B cell (primary cell): ENCODE results near the gene CYTH4. TPM values are rescaled to one million over a fixed set of nuclear protein-coding genes. Genes with fewer than 3 reads are reported as not detected.

Source experiments
- ATAC-seq: fragments of 200-7000 bp; cut with Tn5 transposase; one replicate; pipeline ENCODE4 v1.10.0; 2021; ENCODE audit warnings: low read depth, mild to moderate bottlenecking, moderate number of reproducible peaks, moderate library complexity
- CTCF ChIA-PET: fragments of 350-600 bp; sonication (Branson Sonifier 250); formaldehyde crosslinking; loops from one replicate; lab custom pipeline; 2021; ENCODE audit warnings: antibody characterized with exemption, inconsistent platforms; lab: Charles Lee
- POLR2A ChIA-PET: fragments of 350-600 bp; sonication (Branson Sonifier 250); formaldehyde crosslinking; loops from one replicate; lab custom pipeline; 2021; ENCODE audit warnings: antibody characterized with exemption; lab: Charles Lee
- DNase-seq: peaks from one replicate; pipeline ENCODE4 v3.0.0; 2013
- H2AFZ ChIP-seq: 2 replicates; pipeline ENCODE4 v1.6.1; 2012; ENCODE audit warnings: mild to moderate bottlenecking, low read depth, low read length; ENCODE audit not compliant: insufficient read depth, poor library complexity, severe bottlenecking
- H3K27ac ChIP-seq, 2 donors: 1 replicate in 1 of 2; 2 replicates in 1 of 2; pipeline ENCODE4 v1.5.1; 2012 to 2013; ENCODE audit warnings: low read length in 2 of 2, mild to moderate bottlenecking in 2 of 2, moderate library complexity in 1 of 2
- H3K27me3 ChIP-seq, 4 experiments: fragments of 200-600 bp in 1 of 4; sonication (generic) in 1 of 4; replicated peaks in 1 of 4; 1 replicate in 2 of 4; 2 replicates in 2 of 4; pipeline versions ENCODE4 v1.6.1 to v1.7.0; 2013 to 2016; ENCODE audit warnings: low read length in 3 of 4, mild to moderate bottlenecking in 2 of 4, mixed read lengths in 1 of 4, moderate library complexity in 1 of 4; ENCODE audit not compliant: insufficient read depth in 4 of 4, control insufficient read depth in 3 of 4; ENCODE audit errors: control extremely low read depth in 1 of 4
- H3K36me3 ChIP-seq, 2 experiments: replicated peaks in 1 of 2; 1 replicate in 1 of 2; 2 replicates in 1 of 2; pipeline versions ENCODE4 v1.6.1 to v1.7.1; 2013; ENCODE audit warnings: low read length in 1 of 2; ENCODE audit not compliant: insufficient read depth in 2 of 2, control insufficient read depth in 1 of 2; ENCODE audit errors: control extremely low read depth in 1 of 2, extremely low read depth in 1 of 2
- H3K4me1 ChIP-seq, 2 donors: fragments of 200-600 bp in 1 of 2; sonication (generic) in 1 of 2; 1 replicate in 1 of 2; 2 replicates in 1 of 2; pipeline versions ENCODE4 v1.5.1 to v1.6.1; 2013 to 2017; ENCODE audit warnings: low read length in 2 of 2; ENCODE audit not compliant: control insufficient read depth in 2 of 2, insufficient read depth in 2 of 2
- H3K4me2 ChIP-seq: replicated peaks from 2 replicates; pipeline ENCODE3; 2012; ENCODE audit warnings: mild to moderate bottlenecking, low read depth, low read length; ENCODE audit not compliant: poor library complexity, severe bottlenecking
- H3K4me3 ChIP-seq, 5 experiments: fragments of 200-600 bp in 1 of 5; sonication (generic) in 1 of 5; 1 replicate in 3 of 5; 2 replicates in 2 of 5; pipeline versions ENCODE4 v1.5.1 to v1.7.0; 2011 to 2016; ENCODE audit warnings: low read length in 4 of 5, mild to moderate bottlenecking in 4 of 5, low read depth in 2 of 5, control low read depth in 1 of 5, moderate library complexity in 1 of 5; ENCODE audit not compliant: insufficient read depth in 1 of 5; ENCODE audit errors: control extremely low read depth in 1 of 5, extremely low read depth in 1 of 5
- H3K79me2 ChIP-seq: fragments of 200-600 bp; sonication (generic); one replicate; pipeline ENCODE4 v1.6.0; 2016; ENCODE audit warnings: low read length; ENCODE audit not compliant: control insufficient read depth, insufficient read depth
- H3K9ac ChIP-seq: fragments of 200-600 bp; sonication (generic); 2 replicates; pipeline ENCODE4 v1.6.1; 2017; ENCODE audit warnings: mild to moderate bottlenecking, low read length, moderate library complexity
- H3K9me3 ChIP-seq, 3 donors: one replicate each; pipeline versions ENCODE4 v1.6.1 to v1.7.1; 2013; ENCODE audit warnings: low read length in 2 of 3; ENCODE audit not compliant: control insufficient read depth in 2 of 3, insufficient read depth in 1 of 3; ENCODE audit errors: control extremely low read depth in 1 of 3
- H4K20me1 ChIP-seq: 2 replicates; pipeline ENCODE4 v1.6.0; 2012; ENCODE audit warnings: mild to moderate bottlenecking, low read length; ENCODE audit not compliant: insufficient read depth, control insufficient read depth, poor library complexity, severe bottlenecking
- H3K27ac Mint-ChIP-seq: one replicate; pipeline ENCODE4 v1.8.0; 2021; ENCODE audit warnings: mixed read lengths
- H3K27me3 Mint-ChIP-seq: one replicate; pipeline ENCODE4 v1.8.0; 2021; ENCODE audit warnings: mixed read lengths
- H3K4me1 Mint-ChIP-seq: one replicate; pipeline ENCODE4 v1.8.0; 2021; ENCODE audit warnings: mixed read lengths
- H3K4me3 Mint-ChIP-seq: one replicate; pipeline ENCODE4 v1.8.0; 2021; ENCODE audit warnings: mixed read lengths
- H3K9me3 Mint-ChIP-seq: one replicate; pipeline ENCODE4 v1.8.0; 2022; ENCODE audit warnings: mixed read lengths; ENCODE audit not compliant: insufficient read depth
- EZH2 ChIP-seq: IDR thresholded peaks from 2 replicates; pipeline ENCODE4 v1.6.1; 2012; ENCODE audit warnings: borderline replicate concordance, low read depth, mild to moderate bottlenecking, moderate library complexity, low read length; ENCODE audit not compliant: insufficient read depth, poor library complexity, severe bottlenecking
- WGBS: methylation state at CpG from one replicate; pipeline ENCODE4 v1.1.5; 2013; ENCODE audit warnings: missing lambda C conversion rate; ENCODE audit not compliant: insufficient coverage; 5-methylcytosine and 5-hydroxymethylcytosine counted together
- intact Hi-C: fragments of 100-400 bp; cut with micrococcal nuclease; formaldehyde crosslinking; loops from one replicate; pipeline ENCODE4 v1.10.0; 2022
- polyA plus RNA-seq: library from polyadenylated mRNA; depleted of rRNA; stranded (reverse); fragments of >200 nt; gene quantifications from 2 replicates; pipeline ENCODE4 v1.2.3, GENCODE V29; 2012
- total RNA-seq, 2 donors: library from RNA; stranded (reverse); fragments of 120-200 nt in 1 of 2; gene quantifications; 1 replicate in 1 of 2; 2 replicates in 1 of 2; pipeline versions ENCODE4 v1.2.3 to v1.2.4, GENCODE V29; 2013 to 2022
- TF ChIP-seq, protein P1 (sequence below): fragments of 200-600 bp; IDR thresholded peaks from one replicate; pipeline ENCODE4 v1.8.0; 2022; ENCODE audit warnings: antibody characterized with exemption, mild to moderate bottlenecking

CYTH4 gene
- total and polyA plus RNA-seq, 2 donors (not counting 1 experiment from before 2014, with no cell fraction given), result 98.0 to 154 TPM

DNA sequence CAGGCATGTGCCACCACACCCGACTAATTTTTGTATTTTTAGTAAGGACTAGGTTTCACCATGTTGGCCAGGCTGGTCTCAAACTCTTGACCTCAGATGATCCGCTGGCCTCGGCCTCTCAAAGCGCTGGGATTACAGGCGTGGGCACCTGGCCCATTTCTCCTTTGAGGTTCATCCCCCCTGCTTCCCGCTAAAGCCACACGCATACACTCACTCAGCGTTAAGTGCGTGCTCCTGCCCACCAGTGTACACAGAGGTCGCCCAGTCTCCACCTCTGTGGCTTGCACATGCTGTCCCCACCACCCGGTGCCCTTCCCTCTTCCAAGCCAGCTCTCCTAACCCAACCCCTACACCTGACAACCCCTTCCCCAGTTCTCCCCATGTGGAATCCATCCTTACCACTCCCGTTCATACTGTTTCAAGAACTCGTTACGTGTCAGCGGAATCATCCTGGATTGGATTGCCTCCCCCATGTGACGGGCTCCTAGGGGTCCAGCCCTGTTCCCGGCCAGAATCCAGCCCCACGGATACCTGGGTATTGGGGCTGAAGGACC lies 15.7 kb upstream of the CYTH4 start:
- POLR2A ChIA-PET, result no interaction called here

More for the DNA sequence above, 15.7 kb upstream of the CYTH4 start:
- peak overlapping the region; percentile 84 for H2AFZ ChIP-seq
- peaks cover 0 to 17% (median 12%) of the 10 kb centered on the region in 3 donors for H3K9me3 ChIP-seq
- H3K9me3 Mint-ChIP-seq, result no peaks in the 10 kb centered on the region
- peak overlapping the region; percentile 97 for H3K27ac Mint-ChIP-seq
- 38% methylated on average over 17 of the region's 18 CpGs for WGBS
- H3K4me3 ChIP-seq, result peak overlapping the region in 4 of 5 experiments; percentile 67 to 93 (median 71)
- H3K9ac ChIP-seq, result peak overlapping the region; percentile 75
- H3K27me3 ChIP-seq, result no peaks in the 10 kb centered on the region
- H3K4me1 Mint-ChIP-seq, result peaks cover 33% of the 10 kb centered on the region
- H3K4me1 ChIP-seq, result peaks cover 21 to 28% of the 10 kb centered on the region in 2 donors
- intact Hi-C loops, result loop anchor here (1.0 to 5.0 kb wide), 6 partner anchors 16 to 301 kb away; partner anchors contain the start of gene CYTH4
- DNase-seq (peak; percentile 32), ATAC-seq (no peak)
- peaks cover 4% of the 10 kb centered on the region for H3K79me2 ChIP-seq
- no peaks in the 10 kb centered on the region for H3K36me3 ChIP-seq
- peak overlapping the region; percentile 83 for H3K4me2 ChIP-seq
- CTCF ChIA-PET, result interaction anchor here (1.0 to 13.1 kb wide), 13 partner anchors 15 to 191 kb away, joined by 3 to 377 read pairs (median 12); partner anchors contain the start of genes CYTH4 and RAC2
- H3K27me3 Mint-ChIP-seq, result no peaks in the 10 kb centered on the region
- H3K27ac ChIP-seq, result peak overlapping the region; percentile 69 to 79
- TF ChIP-seq EZH2, result no peak
- TF ChIP-seq, protein P1, sequence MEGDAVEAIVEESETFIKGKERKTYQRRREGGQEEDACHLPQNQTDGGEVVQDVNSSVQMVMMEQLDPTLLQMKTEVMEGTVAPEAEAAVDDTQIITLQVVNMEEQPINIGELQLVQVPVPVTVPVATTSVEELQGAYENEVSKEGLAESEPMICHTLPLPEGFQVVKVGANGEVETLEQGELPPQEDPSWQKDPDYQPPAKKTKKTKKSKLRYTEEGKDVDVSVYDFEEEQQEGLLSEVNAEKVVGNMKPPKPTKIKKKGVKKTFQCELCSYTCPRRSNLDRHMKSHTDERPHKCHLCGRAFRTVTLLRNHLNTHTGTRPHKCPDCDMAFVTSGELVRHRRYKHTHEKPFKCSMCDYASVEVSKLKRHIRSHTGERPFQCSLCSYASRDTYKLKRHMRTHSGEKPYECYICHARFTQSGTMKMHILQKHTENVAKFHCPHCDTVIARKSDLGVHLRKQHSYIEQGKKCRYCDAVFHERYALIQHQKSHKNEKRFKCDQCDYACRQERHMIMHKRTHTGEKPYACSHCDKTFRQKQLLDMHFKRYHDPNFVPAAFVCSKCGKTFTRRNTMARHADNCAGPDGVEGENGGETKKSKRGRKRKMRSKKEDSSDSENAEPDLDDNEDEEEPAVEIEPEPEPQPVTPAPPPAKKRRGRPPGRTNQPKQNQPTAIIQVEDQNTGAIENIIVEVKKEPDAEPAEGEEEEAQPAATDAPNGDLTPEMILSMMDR, result no peak
- no peaks in the 10 kb centered on the region for H4K20me1 ChIP-seq
- peak overlapping the region; percentile 93 for H3K4me3 Mint-ChIP-seq
